ENCODE measurements around the gene DGKG. TPM values are rescaled to one million over a fixed set of nuclear protein-coding genes. Genes with fewer than 3 reads are reported as not detected.

Gene DGKG
- total and polyA plus RNA-seq, 2 of the 8 experiments (the other 6 are each of a cell fraction or from before 2014, with no cell fraction given): 0.30 to 0.48 TPM

DNA sequence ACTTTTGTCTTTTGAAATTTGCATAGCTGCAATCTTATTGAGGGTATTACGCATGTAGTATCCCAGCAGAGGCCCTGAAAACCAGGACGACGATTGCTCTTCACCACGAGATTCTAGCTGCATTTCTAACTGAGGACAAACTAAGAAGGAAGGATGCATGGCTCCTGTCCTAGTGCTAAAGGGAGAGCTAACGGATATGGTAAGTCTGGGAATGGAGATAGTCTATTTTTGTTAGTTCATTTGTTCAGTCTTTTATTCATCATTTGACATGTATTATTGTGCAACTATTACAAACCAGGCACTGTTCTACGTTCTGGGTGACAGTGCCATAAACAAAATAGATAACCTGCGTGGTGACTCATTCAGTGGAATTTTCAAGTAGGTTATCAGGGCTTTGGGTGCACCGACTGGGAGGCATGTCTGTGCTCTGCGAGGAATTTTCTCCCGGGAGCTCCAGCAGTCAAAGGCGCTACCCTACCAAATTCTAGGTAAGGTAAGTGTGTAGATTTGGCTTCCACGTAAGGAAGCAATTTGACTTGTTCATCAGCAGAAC lies 201.3 kb downstream of the DGKG start (continued):
- TF ChIP-seq, protein P1, sequence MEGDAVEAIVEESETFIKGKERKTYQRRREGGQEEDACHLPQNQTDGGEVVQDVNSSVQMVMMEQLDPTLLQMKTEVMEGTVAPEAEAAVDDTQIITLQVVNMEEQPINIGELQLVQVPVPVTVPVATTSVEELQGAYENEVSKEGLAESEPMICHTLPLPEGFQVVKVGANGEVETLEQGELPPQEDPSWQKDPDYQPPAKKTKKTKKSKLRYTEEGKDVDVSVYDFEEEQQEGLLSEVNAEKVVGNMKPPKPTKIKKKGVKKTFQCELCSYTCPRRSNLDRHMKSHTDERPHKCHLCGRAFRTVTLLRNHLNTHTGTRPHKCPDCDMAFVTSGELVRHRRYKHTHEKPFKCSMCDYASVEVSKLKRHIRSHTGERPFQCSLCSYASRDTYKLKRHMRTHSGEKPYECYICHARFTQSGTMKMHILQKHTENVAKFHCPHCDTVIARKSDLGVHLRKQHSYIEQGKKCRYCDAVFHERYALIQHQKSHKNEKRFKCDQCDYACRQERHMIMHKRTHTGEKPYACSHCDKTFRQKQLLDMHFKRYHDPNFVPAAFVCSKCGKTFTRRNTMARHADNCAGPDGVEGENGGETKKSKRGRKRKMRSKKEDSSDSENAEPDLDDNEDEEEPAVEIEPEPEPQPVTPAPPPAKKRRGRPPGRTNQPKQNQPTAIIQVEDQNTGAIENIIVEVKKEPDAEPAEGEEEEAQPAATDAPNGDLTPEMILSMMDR (IDR thresholded peaks at IDR 0.05; ENCODE audit: control extremely low read depth in 1 of 3, insufficient read depth in 1 of 3, low read depth in 1 of 3, low read length in 3 of 3): no peak
- TF ChIP-seq SP1 (IDR thresholded peaks at IDR 0.05; ENCODE audit: low read depth, low read length) (no peak), CHD2 (IDR thresholded peaks at IDR 0.05; ENCODE audit: low read length) (no peak), TEAD4 (IDR thresholded peaks at IDR 0.05; ENCODE audit: low read depth, low read length) (no peak), CTBP2 (IDR thresholded peaks at IDR 0.05; ENCODE audit: borderline replicate concordance, insufficient read depth, insufficient read length, low read length) (no peak), CHD1 (IDR thresholded peaks at IDR 0.05; ENCODE audit: low read depth, low read length) (no peak), KDM1A (IDR thresholded peaks at IDR 0.05; ENCODE audit: borderline replicate concordance, low read length) (no peak)
- TF ChIP-seq, protein P2, sequence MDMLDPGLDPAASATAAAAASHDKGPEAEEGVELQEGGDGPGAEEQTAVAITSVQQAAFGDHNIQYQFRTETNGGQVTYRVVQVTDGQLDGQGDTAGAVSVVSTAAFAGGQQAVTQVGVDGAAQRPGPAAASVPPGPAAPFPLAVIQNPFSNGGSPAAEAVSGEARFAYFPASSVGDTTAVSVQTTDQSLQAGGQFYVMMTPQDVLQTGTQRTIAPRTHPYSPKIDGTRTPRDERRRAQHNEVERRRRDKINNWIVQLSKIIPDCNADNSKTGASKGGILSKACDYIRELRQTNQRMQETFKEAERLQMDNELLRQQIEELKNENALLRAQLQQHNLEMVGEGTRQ (IDR thresholded peaks at IDR 0.05; ENCODE audit: low read length): no peak
